Measurements from ENCODE around the gene TM9SF4.

The TM9SF4 gene

DNA sequence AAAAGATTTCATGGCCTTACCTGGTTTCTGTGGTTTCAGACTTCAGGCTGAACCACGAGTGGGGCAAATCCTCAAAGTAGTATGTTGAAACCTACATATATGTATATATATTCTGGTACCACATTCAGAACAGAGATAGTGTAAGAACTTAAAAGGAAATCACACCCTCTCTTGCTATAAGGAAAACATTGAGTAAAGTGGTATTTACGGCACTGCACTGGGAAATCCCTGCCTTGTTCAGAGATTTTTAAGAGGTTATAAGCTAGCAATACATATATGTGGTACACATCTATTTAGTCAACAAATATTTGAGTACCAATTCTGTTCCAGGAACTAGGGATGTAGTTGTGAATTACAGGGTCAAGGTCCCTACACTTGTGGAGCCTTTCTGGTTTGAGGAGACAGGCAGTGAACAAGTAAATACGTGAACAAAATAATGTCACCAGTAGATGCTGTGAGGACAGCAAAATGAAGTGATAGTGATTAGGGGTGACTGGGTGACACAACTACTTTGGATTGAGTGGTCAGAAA is 1.7 kb downstream of the TM9SF4 start:
- TF ChIP-seq POLR2AphosphoS5 (IDR thresholded peaks at IDR 0.05; ENCODE audit: low read depth, low read length) (no peak), FOXP2 (optimal IDR thresholded peaks at IDR 0.05; ENCODE audit: borderline replicate concordance, extremely low read depth, extremely low read length, insufficient read depth) (no peak), SIN3A (IDR thresholded peaks at IDR 0.05; ENCODE audit: borderline replicate concordance, insufficient read depth, low read length) (no peak), TAF1 (IDR thresholded peaks at IDR 0.05; ENCODE audit: borderline replicate concordance, insufficient read depth, low read length) (no peak)
- TF ChIP-seq, protein P1, sequence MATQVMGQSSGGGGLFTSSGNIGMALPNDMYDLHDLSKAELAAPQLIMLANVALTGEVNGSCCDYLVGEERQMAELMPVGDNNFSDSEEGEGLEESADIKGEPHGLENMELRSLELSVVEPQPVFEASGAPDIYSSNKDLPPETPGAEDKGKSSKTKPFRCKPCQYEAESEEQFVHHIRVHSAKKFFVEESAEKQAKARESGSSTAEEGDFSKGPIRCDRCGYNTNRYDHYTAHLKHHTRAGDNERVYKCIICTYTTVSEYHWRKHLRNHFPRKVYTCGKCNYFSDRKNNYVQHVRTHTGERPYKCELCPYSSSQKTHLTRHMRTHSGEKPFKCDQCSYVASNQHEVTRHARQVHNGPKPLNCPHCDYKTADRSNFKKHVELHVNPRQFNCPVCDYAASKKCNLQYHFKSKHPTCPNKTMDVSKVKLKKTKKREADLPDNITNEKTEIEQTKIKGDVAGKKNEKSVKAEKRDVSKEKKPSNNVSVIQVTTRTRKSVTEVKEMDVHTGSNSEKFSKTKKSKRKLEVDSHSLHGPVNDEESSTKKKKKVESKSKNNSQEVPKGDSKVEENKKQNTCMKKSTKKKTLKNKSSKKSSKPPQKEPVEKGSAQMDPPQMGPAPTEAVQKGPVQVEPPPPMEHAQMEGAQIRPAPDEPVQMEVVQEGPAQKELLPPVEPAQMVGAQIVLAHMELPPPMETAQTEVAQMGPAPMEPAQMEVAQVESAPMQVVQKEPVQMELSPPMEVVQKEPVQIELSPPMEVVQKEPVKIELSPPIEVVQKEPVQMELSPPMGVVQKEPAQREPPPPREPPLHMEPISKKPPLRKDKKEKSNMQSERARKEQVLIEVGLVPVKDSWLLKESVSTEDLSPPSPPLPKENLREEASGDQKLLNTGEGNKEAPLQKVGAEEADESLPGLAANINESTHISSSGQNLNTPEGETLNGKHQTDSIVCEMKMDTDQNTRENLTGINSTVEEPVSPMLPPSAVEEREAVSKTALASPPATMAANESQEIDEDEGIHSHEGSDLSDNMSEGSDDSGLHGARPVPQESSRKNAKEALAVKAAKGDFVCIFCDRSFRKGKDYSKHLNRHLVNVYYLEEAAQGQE (IDR thresholded peaks at IDR 0.05; ENCODE audit: insufficient read depth in 1 of 2, low read depth in 2 of 2, low read length in 2 of 2) = no peak

DNA sequence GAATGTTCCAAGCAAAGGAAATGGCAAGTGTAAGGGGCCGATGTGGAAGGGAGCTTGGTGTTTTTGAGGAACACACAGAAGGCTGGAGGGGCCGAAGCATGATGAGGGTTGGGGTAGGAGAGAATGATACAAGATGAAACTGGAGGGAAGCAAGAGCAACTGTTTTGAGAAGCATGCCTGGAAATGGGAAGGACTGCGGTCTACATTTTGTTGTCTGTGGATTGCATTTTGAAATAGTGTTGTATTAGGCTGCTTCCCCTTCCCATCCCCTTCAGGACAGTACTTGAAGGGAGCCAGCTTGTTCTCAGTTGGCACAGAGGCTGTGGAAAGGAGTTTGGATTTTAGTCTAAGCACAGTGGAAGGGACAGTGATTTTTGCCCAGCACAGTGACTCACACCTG is 2.2 kb downstream of the TM9SF4 start:
- TF ChIP-seq POLR2AphosphoS5 (IDR thresholded peaks at IDR 0.05; ENCODE audit: low read depth, low read length) (no peak), FOXP2 (optimal IDR thresholded peaks at IDR 0.05; ENCODE audit: borderline replicate concordance, extremely low read depth, extremely low read length, insufficient read depth) (no peak), SIN3A (IDR thresholded peaks at IDR 0.05; ENCODE audit: borderline replicate concordance, insufficient read depth, low read length) (no peak), TAF1 (IDR thresholded peaks at IDR 0.05; ENCODE audit: borderline replicate concordance, insufficient read depth, low read length) (no peak)
- TF ChIP-seq, protein P1 (IDR thresholded peaks at IDR 0.05; ENCODE audit: insufficient read depth in 1 of 2, low read depth in 2 of 2, low read length in 2 of 2) = no peak

DNA sequence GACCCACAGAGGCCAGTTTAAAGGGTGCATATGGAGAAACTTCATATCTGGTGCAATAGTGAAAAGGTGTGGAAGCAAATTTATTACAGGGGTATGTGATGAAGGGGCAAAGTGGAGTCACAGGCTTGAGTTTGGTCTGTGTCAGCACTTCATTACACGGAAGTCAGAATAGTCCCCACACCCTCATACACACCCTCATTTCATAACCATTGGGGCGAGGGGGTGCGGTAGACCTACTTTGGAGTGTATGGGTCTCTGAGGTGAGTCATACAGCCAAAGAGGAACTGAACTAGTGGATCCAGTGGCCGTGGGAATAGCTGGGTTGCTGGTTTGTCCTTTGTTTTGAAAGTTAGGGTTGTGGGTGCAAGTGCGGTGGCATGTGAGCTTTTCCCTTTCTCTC is 3.3 kb downstream of the TM9SF4 start:
- TF ChIP-seq TAF1 (IDR thresholded peaks at IDR 0.05; ENCODE audit: borderline replicate concordance, insufficient read depth, low read length) = no peak
- TF ChIP-seq, protein P1 (IDR thresholded peaks at IDR 0.05; ENCODE audit: insufficient read depth in 1 of 2, low read depth in 2 of 2, low read length in 2 of 2) = no peak
- no peak for TF ChIP-seq POLR2AphosphoS5 (IDR thresholded peaks at IDR 0.05; ENCODE audit: low read depth, low read length)
- TF ChIP-seq FOXP2 (optimal IDR thresholded peaks at IDR 0.05; ENCODE audit: borderline replicate concordance, extremely low read depth, extremely low read length, insufficient read depth) = no peak

DNA sequence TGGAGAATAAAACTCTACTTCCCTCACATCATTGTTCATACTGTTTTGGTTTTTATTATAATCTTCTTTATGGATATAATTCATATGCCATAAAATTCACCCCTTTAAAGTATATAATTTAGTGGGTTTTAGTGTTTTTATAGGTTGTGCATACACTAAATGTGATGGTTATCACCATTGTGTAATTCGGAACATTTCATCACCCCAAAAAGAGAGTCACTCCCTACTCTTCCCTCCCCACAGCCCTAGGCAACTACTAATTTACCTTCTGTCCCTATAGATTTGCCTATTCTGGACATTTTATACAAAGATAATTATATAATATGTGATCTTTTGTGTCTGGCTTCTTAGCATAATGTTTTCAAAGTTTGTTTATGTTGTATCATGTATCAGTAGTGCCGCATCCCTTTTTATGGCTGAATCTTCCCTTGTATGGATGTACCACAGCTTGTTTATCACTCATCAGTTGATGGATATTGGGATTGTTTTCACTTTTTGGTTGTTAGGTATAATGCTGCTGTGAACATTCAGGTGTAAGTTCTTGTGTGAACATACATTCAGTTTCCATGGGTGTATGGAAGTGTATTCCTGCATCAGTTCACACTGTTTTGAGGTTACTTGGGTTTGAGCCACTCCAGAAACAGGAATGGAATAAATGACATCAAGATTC is 4.2 kb downstream of the TM9SF4 start:
- TF ChIP-seq POLR2AphosphoS5 (IDR thresholded peaks at IDR 0.05; ENCODE audit: low read depth, low read length) (no peak), TAF1 (IDR thresholded peaks at IDR 0.05; ENCODE audit: borderline replicate concordance, insufficient read depth, low read length) (no peak), FOXP2 (optimal IDR thresholded peaks at IDR 0.05; ENCODE audit: borderline replicate concordance, extremely low read depth, extremely low read length, insufficient read depth) (no peak)
- TF ChIP-seq, protein P1 (IDR thresholded peaks at IDR 0.05; ENCODE audit: insufficient read depth in 1 of 2, low read depth in 2 of 2, low read length in 2 of 2) = no peak

Measured in PFSK-1 (cell line).